ENCODE measurements around the gene PVALEF. TPM values are rescaled to one million over a fixed set of nuclear protein-coding genes. Genes with fewer than 3 reads are reported as not detected.

The PVALEF gene
- total and polyA plus RNA-seq, 2 of the 13 experiments (the other 11 are each of a cell fraction or from before 2014, with no cell fraction given) = 0.18 TPM

GRCh38 chr17:81221842-81222619, 56.7 kb downstream of the PVALEF start (continued):
- TF ChIP-seq ZBTB33 (CRISPR knock-in tag; IDR thresholded peaks at IDR 0.05) (no peak), ZNF740 (CRISPR knock-in tag; IDR thresholded peaks at IDR 0.05) (no peak), ZBTB14 (CRISPR knock-in tag; IDR thresholded peaks at IDR 0.05) (no peak), HNF4A (CRISPR knock-in tag; IDR thresholded peaks at IDR 0.05) (no peak), ZNF580 (CRISPR knock-in tag; IDR thresholded peaks at IDR 0.05; ENCODE audit: borderline replicate concordance, low read depth) (no peak), CHD2 (IDR thresholded peaks at IDR 0.05; ENCODE audit: low read depth, low read length) (no peak), SOX6 (IDR thresholded peaks at IDR 0.05) (no peak), SOX6 (CRISPR knock-in tag; IDR thresholded peaks at IDR 0.05) (0 out of 2 replicates have a peak, but pooled peaks have one; percentile 19), FOXK1 (CRISPR knock-in tag; IDR thresholded peaks at IDR 0.05; ENCODE audit: borderline replicate concordance, low read depth) (no peak), FUBP1 (CRISPR knock-in tag; IDR thresholded peaks at IDR 0.05; ENCODE audit: borderline replicate concordance) (no peak), NR3C1 (CRISPR knock-in tag; IDR thresholded peaks at IDR 0.05) (no peak), ZBTB20 (CRISPR knock-in tag; IDR thresholded peaks at IDR 0.05; ENCODE audit: borderline replicate concordance, low read depth) (no peak), ZNF883 (CRISPR knock-in tag; IDR thresholded peaks at IDR 0.05; ENCODE audit: not compliant biosample characterization) (no peak), HDAC2 (CRISPR knock-in tag; IDR thresholded peaks at IDR 0.05) (no peak), FOSL2 (CRISPR knock-in tag; IDR thresholded peaks at IDR 0.05) (no peak), TEF (CRISPR knock-in tag; IDR thresholded peaks at IDR 0.05) (no peak), CREB3 (CRISPR knock-in tag; IDR thresholded peaks at IDR 0.05) (no peak), USF2 (IDR thresholded peaks at IDR 0.05; ENCODE audit: low read depth, low read length) (no peak), USF2 (CRISPR knock-in tag; IDR thresholded peaks at IDR 0.05; ENCODE audit: borderline replicate concordance) (no peak)
